ENCODE data around the gene MRPS6.

MRPS6 gene

GRCh38 chr21:34100790-34101189 lies 27.4 kb downstream of the MRPS6 start:
- DNase-seq (ENCODE audit: low spot score) = no peak

GRCh38 chr21:34105947-34106541 lies 32.7 kb downstream of the MRPS6 start:
- DNase-seq (ENCODE audit: low spot score) = no peak

- DNase-seq (ENCODE audit: low spot score) = no peak
Observed at GRCh38 chr21:34107606-34108005, 34.2 kb downstream of the MRPS6 start.

- DNase-seq (ENCODE audit: low spot score) = no peak
Observed at GRCh38 chr21:34109075-34109474, 35.7 kb downstream of the MRPS6 start.

GRCh38 chr21:34110594-34111202 lies 37.3 kb downstream of the MRPS6 start:
- DNase-seq (ENCODE audit: low spot score) = no peak

GRCh38 chr21:34112316-34113033 lies 39.1 kb downstream of the MRPS6 start:
- no peak for DNase-seq (ENCODE audit: low spot score)

GRCh38 chr21:34113842-34114241 lies 40.5 kb downstream of the MRPS6 start:
- DNase-seq (ENCODE audit: low spot score) = no peak

- DNase-seq (ENCODE audit: low spot score) = no peak
Observed at GRCh38 chr21:34115160-34115559, 41.8 kb downstream of the MRPS6 start.

GRCh38 chr21:34116569-34116968 lies 43.2 kb downstream of the MRPS6 start:
- DNase-seq (ENCODE audit: low spot score) = no peak

- DNase-seq (ENCODE audit: low spot score) = no peak
Observed at GRCh38 chr21:34120867-34121266, 47.5 kb downstream of the MRPS6 start.

GRCh38 chr21:34122047-34122446 lies 48.7 kb downstream of the MRPS6 start:
- DNase-seq (ENCODE audit: low spot score) = no peak

GRCh38 chr21:34123609-34124008 lies 50.2 kb downstream of the MRPS6 start:
- no peak for DNase-seq (ENCODE audit: low spot score)

GRCh38 chr21:34126269-34126668 lies 52.9 kb downstream of the MRPS6 start:
- DNase-seq (ENCODE audit: low spot score) = no peak

- DNase-seq (ENCODE audit: low spot score) = no peak
Observed at GRCh38 chr21:34126691-34127090, 53.3 kb downstream of the MRPS6 start.

- DNase-seq (ENCODE audit: low spot score) = no peak
Observed at GRCh38 chr21:34128124-34128523, 54.7 kb downstream of the MRPS6 start.

GRCh38 chr21:34128674-34129038 lies 55.3 kb downstream of the MRPS6 start:
- no peak for DNase-seq (ENCODE audit: low spot score)

- DNase-seq (ENCODE audit: low spot score) = peak; percentile 51
Observed at GRCh38 chr21:34129039-34129891, 55.9 kb downstream of the MRPS6 start.

GRCh38 chr21:34129901-34130715 lies 56.7 kb downstream of the MRPS6 start:
- DNase-seq (ENCODE audit: low spot score) = peak; percentile 29

GRCh38 chr21:34130716-34130985 lies 57.3 kb downstream of the MRPS6 start:
- DNase-seq (ENCODE audit: low spot score) = no peak

GRCh38 chr21:34131586-34131985 lies 58.2 kb downstream of the MRPS6 start:
- DNase-seq (ENCODE audit: low spot score) = no peak

GRCh38 chr21:34132202-34132601 lies 58.8 kb downstream of the MRPS6 start:
- DNase-seq (ENCODE audit: low spot score) = no peak

- no peak for DNase-seq (ENCODE audit: low spot score)
Observed at GRCh38 chr21:34132926-34133325, 59.5 kb downstream of the MRPS6 start.

Data from globus pallidus (tissue), 1 donor.